H1 (cell line): ENCODE data around the gene ELANE. TPM values are rescaled to one million over a fixed set of nuclear protein-coding genes. Genes with fewer than 3 reads are reported as not detected.

Experiments
- CTCF ChIA-PET: fragments of 300-600 bp; sonication (Branson Sonifier 250); formaldehyde crosslinking; loops from one replicate; lab custom pipeline; 2021; ENCODE audit not compliant: partially characterized antibody; lab: Charles Lee
- POLR2A ChIA-PET: fragments of 300-600 bp; sonication (Branson Sonifier 250); formaldehyde crosslinking; loops from one replicate; lab custom pipeline; 2021; ENCODE audit warnings: inconsistent platforms; ENCODE audit not compliant: partially characterized antibody; lab: Charles Lee
- DNase-seq, 2 experiments: peaks; one replicate each; pipeline versions ENCODE4 v3.0.0 to v3.0.0-alpha.2; 2010 to 2022; ENCODE audit warnings: low spot score in 2 of 2, low read depth in 1 of 2, mixed read lengths in 1 of 2
- FAIRE-seq: peaks from 2 replicates; lab custom pipeline; 2011; peaks lifted over from hg19 to GRCh38; lab: Jason Lieb, UNC
- H2AFZ ChIP-seq: 2 replicates; pipeline ENCODE4 v1.8.1; 2012; ENCODE audit warnings: low read length, inconsistent platforms
- H2AK5ac ChIP-seq: 2 replicates; pipeline ENCODE4 v1.6.1; 2013; ENCODE audit warnings: low read depth, low read length
- H2BK120ac ChIP-seq: replicated peaks from 2 replicates; pipeline ENCODE3; 2013; ENCODE audit warnings: low read depth, low read length, inconsistent platforms
- H2BK12ac ChIP-seq: 2 replicates; pipeline ENCODE4 v1.6.1; 2013; ENCODE audit warnings: low read depth, low read length
- H2BK15ac ChIP-seq: 2 replicates; pipeline ENCODE4 v1.6.1; 2013; ENCODE audit warnings: low read length
- H2BK20ac ChIP-seq: 2 replicates; pipeline ENCODE4 v1.6.1; 2013; ENCODE audit warnings: low read length
- H2BK5ac ChIP-seq: 2 replicates; pipeline ENCODE4 v1.6.1; 2013; ENCODE audit warnings: low read depth, low read length
- H3K14ac ChIP-seq: 2 replicates; pipeline ENCODE4 v1.6.1; 2013; ENCODE audit warnings: inconsistent platforms; ENCODE audit not compliant: insufficient read length
- H3K18ac ChIP-seq: 2 replicates; pipeline ENCODE4 v1.6.1; 2013; ENCODE audit warnings: low read length; ENCODE audit errors: extremely low read depth
- H3K23ac ChIP-seq: 2 replicates; pipeline ENCODE4 v1.6.1; 2013; ENCODE audit warnings: inconsistent platforms; ENCODE audit not compliant: insufficient read length
- H3K23me2 ChIP-seq: 2 replicates; pipeline ENCODE4 v1.6.1; 2013; ENCODE audit warnings: low read depth, low read length
- H3K27ac ChIP-seq: 2 replicates; pipeline ENCODE4 v1.6.1; 2011; ENCODE audit warnings: low read depth, low read length, inconsistent platforms
- H3K27me3 ChIP-seq, 4 experiments: replicated peaks in 1 of 4; 1 replicate in 1 of 4; 2 replicates in 3 of 4; pipeline versions ENCODE4 v1.6.1 to v1.8.1; 2011 to 2013; ENCODE audit warnings: low read length in 3 of 4, mild to moderate bottlenecking in 3 of 4, inconsistent platforms in 2 of 4, mixed read lengths in 2 of 4, moderate library complexity in 1 of 4; ENCODE audit not compliant: control insufficient read depth in 3 of 4, insufficient read depth in 3 of 4; ENCODE audit errors: extremely low read depth in 1 of 4
- H3K36me3 ChIP-seq, 4 experiments: 2 replicates each; pipeline versions ENCODE4 v1.6.1 to v1.8.1; 2011 to 2013; ENCODE audit warnings: mild to moderate bottlenecking in 4 of 4, low read length in 3 of 4, moderate library complexity in 2 of 4, control low read depth in 1 of 4, inconsistent platforms in 1 of 4; ENCODE audit not compliant: insufficient read depth in 4 of 4, control insufficient read depth in 2 of 4
- H3K4ac ChIP-seq: replicated peaks from 2 replicates; pipeline ENCODE3; 2013; ENCODE audit warnings: low read length, low read depth, mixed read lengths, inconsistent platforms; ENCODE audit not compliant: insufficient read length
- H3K4me1 ChIP-seq, 4 experiments: replicated peaks in 1 of 4; 1 replicate in 1 of 4; 2 replicates in 3 of 4; pipeline versions ENCODE4 v1.6.1 to v1.8.1; 2011 to 2013; ENCODE audit warnings: low read length in 3 of 4, inconsistent platforms in 2 of 4, mixed read lengths in 1 of 4; ENCODE audit not compliant: insufficient read depth in 4 of 4, control insufficient read depth in 3 of 4
- H3K4me2 ChIP-seq, 2 experiments: 2 replicates each; pipeline versions ENCODE4 v1.6.1 to v1.8.1; 2011 to 2013; ENCODE audit warnings: low read depth in 2 of 2, low read length in 2 of 2, control low read depth in 1 of 2, inconsistent platforms in 1 of 2, mild to moderate bottlenecking in 1 of 2; ENCODE audit not compliant: insufficient read depth in 1 of 2
- H3K4me3 ChIP-seq, 4 experiments: fragments of 200-600, 300-600 bp in 1 of 4; sonication (generic), shearing (Covaris generic), sonication (Bioruptor Twin) in 1 of 4; 2 replicates each; pipeline versions ENCODE4 v1.5.1 to v1.8.1; 2011 to 2016; ENCODE audit warnings: low read length in 4 of 4, low read depth in 3 of 4, control low read depth in 2 of 4, inconsistent platforms in 2 of 4, mild to moderate bottlenecking in 2 of 4, mixed read lengths in 1 of 4, moderate library complexity in 1 of 4; ENCODE audit not compliant: insufficient read depth in 2 of 4; ENCODE audit errors: extremely low read depth in 1 of 4
- H3K56ac ChIP-seq: replicated peaks from 2 replicates; pipeline ENCODE3; 2013; ENCODE audit warnings: low read depth, mild to moderate bottlenecking, mixed read lengths, low read length, inconsistent platforms; ENCODE audit not compliant: insufficient read length
- H3K79me1 ChIP-seq: 2 replicates; pipeline ENCODE4 v1.6.1; 2013; ENCODE audit warnings: low read depth, low read length, control low read depth
- H3K79me2 ChIP-seq, 2 experiments: 2 replicates each; pipeline versions ENCODE4 v1.6.1 to v1.8.1; 2012 to 2013; ENCODE audit warnings: low read length in 2 of 2, mild to moderate bottlenecking in 2 of 2, inconsistent platforms in 1 of 2; ENCODE audit not compliant: insufficient read depth in 2 of 2, control insufficient read depth in 1 of 2
- H3K9ac ChIP-seq, 4 experiments: replicated peaks in 1 of 4; 1 replicate in 1 of 4; 2 replicates in 3 of 4; pipeline versions ENCODE4 v1.6.1 to v1.8.1; 2011 to 2013; ENCODE audit warnings: low read depth in 3 of 4, low read length in 3 of 4, control low read depth in 2 of 4, mild to moderate bottlenecking in 2 of 4, moderate library complexity in 2 of 4, inconsistent platforms in 1 of 4; ENCODE audit errors: extremely low read depth in 1 of 4
- H3K9me3 ChIP-seq, 2 experiments: 2 replicates each; pipeline versions ENCODE4 v1.6.1 to v1.8.1; 2012 to 2013; ENCODE audit warnings: mild to moderate bottlenecking in 2 of 2, moderate library complexity in 2 of 2, control low read depth in 1 of 2, inconsistent platforms in 1 of 2, low read depth in 1 of 2, low read length in 1 of 2, mixed read lengths in 1 of 2; ENCODE audit not compliant: insufficient read depth in 2 of 2
- H4K20me1 ChIP-seq, 2 experiments: replicated peaks in 1 of 2; 2 replicates each; pipeline versions ENCODE3 to v1.8.1; 2011 to 2013; ENCODE audit warnings: inconsistent platforms in 2 of 2, low read length in 2 of 2, mild to moderate bottlenecking in 1 of 2; ENCODE audit not compliant: insufficient read depth in 2 of 2, control insufficient read depth in 1 of 2
- H4K5ac ChIP-seq: 2 replicates; pipeline ENCODE4 v1.6.1; 2013; ENCODE audit warnings: low read length, low read depth, mixed read lengths, inconsistent platforms; ENCODE audit not compliant: insufficient read length
- H4K8ac ChIP-seq: 2 replicates; pipeline ENCODE4 v1.8.0; 2013; ENCODE audit warnings: mild to moderate bottlenecking, moderate library complexity, low read length, inconsistent platforms; ENCODE audit not compliant: insufficient read depth; ENCODE audit errors: extremely low read depth
- H4K91ac ChIP-seq: replicated peaks from 2 replicates; pipeline ENCODE3; 2013; ENCODE audit warnings: low read length, mixed read lengths, inconsistent platforms; ENCODE audit not compliant: insufficient read length
- KDM1A ChIP-seq: fragments of 200-600, 300-600 bp; sonication (generic); IDR thresholded peaks from 2 replicates; pipeline ENCODE4 v1.7.1; 2016; ENCODE audit warnings: mild to moderate bottlenecking, low read length, borderline replicate concordance
- WGBS, 2 experiments: shearing (Covaris generic) in 1 of 2; methylation state at CpG; one replicate each; pipeline versions ENCODE4 v1.1.6 to v1.1.7; 2013 to 2015; ENCODE audit warnings: low lambda C conversion rate in 2 of 2, mixed read lengths in 2 of 2, inconsistent platforms in 1 of 2, low coverage in 1 of 2, missing lambda C conversion rate in 1 of 2; ENCODE audit not compliant: insufficient replicate concordance in 2 of 2, insufficient coverage in 1 of 2, insufficient read length in 1 of 2; ENCODE audit errors: extremely low coverage in 1 of 2, missing lambda C conversion rate in 1 of 2; 5-methylcytosine and 5-hydroxymethylcytosine counted together
- polyA plus RNA-seq, 7 experiments: library from polyadenylated mRNA; depleted of rRNA in 3 of 7; stranded (reverse) in 5 of 7; unstranded in 2 of 7; fragments of >200 nt in 5 of 7; fragments of 200-250 nt in 2 of 7; gene quantifications; 1 replicate in 5 of 7; 2 replicates in 1 of 7; 4 replicates in 1 of 7; pipeline versions ENCODE4 v1.2.1 to v1.2.3, GENCODE V29; 2011 to 2013; ENCODE audit warnings: missing spikeins in 2 of 7, mixed read lengths in 2 of 7
- total RNA-seq: library from RNA; stranded (reverse); fragmentation: NEBNext Ultra II Directional; extraction: Animal tissue kit (Norgen Biotek cat#: 25700); gene quantifications from 2 replicates; pipeline ENCODE4 v1.2.1, GENCODE V29; 2021

The ELANE gene
- total and polyA plus RNA-seq, 2 of the 8 experiments (the other 6 are each of a cell fraction or from before 2014, with no cell fraction given) = not detected

DNA sequence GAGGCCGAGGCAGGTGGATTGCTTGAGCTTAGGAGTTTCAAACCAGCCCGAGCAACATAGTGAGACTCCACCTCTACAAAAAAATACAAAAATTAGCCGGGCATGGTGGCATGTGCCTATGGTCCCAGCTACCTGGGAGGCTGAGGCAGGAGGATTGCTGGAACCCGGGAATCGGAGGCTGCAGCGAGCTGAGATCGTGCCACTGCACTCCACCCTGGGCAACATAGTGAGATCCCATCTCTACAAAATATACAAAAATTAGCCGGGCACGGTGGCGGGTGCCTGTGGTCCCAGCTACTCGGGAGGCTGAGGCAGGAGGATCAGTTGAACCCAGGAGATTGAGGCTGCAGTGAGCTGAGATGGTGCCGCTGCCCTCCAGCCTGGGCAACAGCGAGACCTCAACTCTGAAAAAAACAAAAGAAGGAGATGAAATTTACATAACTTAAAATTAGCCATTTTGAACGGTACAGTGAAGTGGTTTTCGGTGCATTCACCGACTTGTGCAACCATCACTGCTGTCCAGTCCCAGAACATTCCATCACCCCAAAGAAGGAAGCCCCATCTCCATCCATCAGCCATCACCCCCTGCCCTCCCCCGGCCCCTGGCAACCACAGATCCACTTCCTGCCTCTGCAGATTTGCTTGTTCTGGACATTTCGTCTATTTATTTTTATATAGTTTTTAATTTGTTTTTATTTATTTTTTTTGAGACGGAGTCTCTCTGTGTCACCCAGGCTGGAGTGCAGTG, 26.0 kb upstream of the ELANE start:
- no peaks in the 10 kb centered on the region for H3K36me3 ChIP-seq
- H2BK15ac ChIP-seq = no peak overlapping the region
- H3K56ac ChIP-seq = no peak overlapping the region
- FAIRE-seq = no peak
- peaks cover 2% of the 10 kb centered on the region; the same call in 1 of the 2 replicates for H3K23me2 ChIP-seq
- no peak overlapping the region for H3K18ac ChIP-seq
- no peak overlapping the region for H2AFZ ChIP-seq
- H3K27ac ChIP-seq = no peak overlapping the region
- CTCF ChIA-PET = interaction anchor here (0.6 to 1.8 kb wide), 8 partner anchors 12 to 157 kb away, joined by 3 to 6 read pairs (median 4); no protein-coding TSS in a partner anchor
- no peak overlapping the region for H2BK5ac ChIP-seq
- no peaks in the 10 kb centered on the region for H3K79me2 ChIP-seq
- H3K27me3 ChIP-seq = no peaks in the 10 kb centered on the region
- no peak overlapping the region for H3K23ac ChIP-seq
- H3K79me1 ChIP-seq = no peaks in the 10 kb centered on the region
- no peak overlapping the region for H3K4me2 ChIP-seq
- no peak overlapping the region for H2AK5ac ChIP-seq
- no peak for DNase-seq
- POLR2A ChIA-PET = interaction anchor here (1.1 to 12.0 kb wide), 9 partner anchors 9 to 201 kb away, joined by 4 to 277 read pairs (median 6); partner anchors contain the start of gene PTBP1
- H4K8ac ChIP-seq = no peak overlapping the region; the same call in 1 of the 2 replicates
- peaks cover 0 to 7% (median 5%) of the 10 kb centered on the region in 4 experiments; a peak in 5 of 7 replicates for H3K4me1 ChIP-seq
- H3K9me3 ChIP-seq = no peaks in the 10 kb centered on the region
- no peak overlapping the region for H4K5ac ChIP-seq
- H2BK20ac ChIP-seq = no peak overlapping the region
- no peak overlapping the region for H2BK120ac ChIP-seq
- H2BK12ac ChIP-seq = no peak overlapping the region
- H3K4me3 ChIP-seq = no peak overlapping the region
- H4K20me1 ChIP-seq = no peaks in the 10 kb centered on the region
- no peak overlapping the region for H3K4ac ChIP-seq
- H4K91ac ChIP-seq = no peak overlapping the region
- no peak overlapping the region for H3K9ac ChIP-seq
- WGBS, 2 experiments = 97% methylated on average over 18 of the region's 19 CpGs; no CpG with 5 or more reads in 1 of the 2 experiments
- H3K14ac ChIP-seq = no peak overlapping the region
- peak; percentile 42; the same call in 1 of the 2 replicates for TF ChIP-seq KDM1A
